Neural progenitor cell (in vitro differentiated cells): ENCODE data around the gene HNRNPK. TPM values are rescaled to one million over a fixed set of nuclear protein-coding genes. Genes with fewer than 3 reads are reported as not detected.

Experiments used
- DNase-seq: peaks from one replicate; pipeline ENCODE4 v3.0.0-alpha.2; 2016; ENCODE audit warnings: low spot score
- H2AFZ ChIP-seq: fragments of 200-600 bp; sonication (generic); replicated peaks from 2 replicates; pipeline ENCODE4 v1.6.1; 2016; ENCODE audit warnings: antibody characterized with exemption
- H3F3A ChIP-seq: fragments of 200-600 bp; sonication (generic); 2 replicates; pipeline ENCODE4 v1.6.1; 2016; ENCODE audit warnings: antibody characterized with exemption, low read depth
- H3K27ac ChIP-seq: fragments of 200-600 bp; sonication (generic); 2 replicates; pipeline ENCODE4 v1.5.1; 2016; ENCODE audit warnings: mild to moderate bottlenecking
- H3K27me3 ChIP-seq: fragments of 200-600 bp; sonication (generic); 2 replicates; pipeline ENCODE4 v1.6.1; 2016; ENCODE audit warnings: mild to moderate bottlenecking, moderate library complexity
- H3K36me3 ChIP-seq: fragments of 200-600 bp; sonication (generic); 2 replicates; pipeline ENCODE4 v1.5.1; 2016
- H3K4me1 ChIP-seq: fragments of 200-600 bp; sonication (generic); 2 replicates; pipeline ENCODE4 v1.6.1; 2016; ENCODE audit warnings: mixed run types
- H3K4me2 ChIP-seq: fragments of 200-600 bp; sonication (generic); 2 replicates; pipeline ENCODE4 v1.6.1; 2016
- H3K4me3 ChIP-seq: fragments of 200-600 bp; sonication (generic); 2 replicates; pipeline ENCODE4 v1.5.1; 2016
- H3K79me2 ChIP-seq: fragments of 200-600 bp; sonication (generic); 2 replicates; pipeline ENCODE4 v1.6.1; 2016; ENCODE audit warnings: low read depth
- H3K9ac ChIP-seq: fragments of 200-600 bp; sonication (generic); 2 replicates; pipeline ENCODE4 v1.6.1; 2016
- H3K9me3 ChIP-seq: fragments of 200-600 bp; sonication (generic); 2 replicates; pipeline ENCODE4 v1.5.1; 2016; ENCODE audit warnings: low read depth
- H4K20me1 ChIP-seq: fragments of 200-600 bp; sonication (generic); 2 replicates; pipeline ENCODE4 v1.6.1; 2016; ENCODE audit warnings: low read depth
- H3K27ac Mint-ChIP-seq: 3 replicates; pipeline ENCODE4 v1.8.0; 2021; ENCODE audit warnings: mixed read lengths
- H3K27me3 Mint-ChIP-seq: 2 replicates; pipeline ENCODE4 v1.8.0; 2022; ENCODE audit warnings: low read depth, mild to moderate bottlenecking, inconsistent platforms, moderate library complexity, mixed read lengths; ENCODE audit not compliant: insufficient read depth
- H3K36me3 Mint-ChIP-seq: 3 replicates; pipeline ENCODE4 v1.8.0; 2021; ENCODE audit warnings: mixed read lengths
- H3K4me1 Mint-ChIP-seq: 3 replicates; pipeline ENCODE4 v1.8.0; 2021; ENCODE audit warnings: mixed read lengths
- H3K4me3 Mint-ChIP-seq: 3 replicates; pipeline ENCODE4 v1.8.0; 2021; ENCODE audit warnings: mild to moderate bottlenecking, moderate library complexity, mixed read lengths
- H3K9me3 Mint-ChIP-seq: 3 replicates; pipeline ENCODE4 v1.8.0; 2020; ENCODE audit warnings: mixed read lengths
- CTCF ChIP-seq: fragments of 200-600 bp; sonication (generic); IDR thresholded peaks from 2 replicates; pipeline ENCODE4 v1.5.1; 2017; ENCODE audit warnings: antibody characterized with exemption, mild to moderate bottlenecking
- EZH2 ChIP-seq: fragments of 200-600 bp; sonication (generic); IDR thresholded peaks from 2 replicates; pipeline ENCODE4 v1.6.1; 2017; ENCODE audit warnings: antibody characterized with exemption, mild to moderate bottlenecking, moderate library complexity
- EZH2phosphoT487 ChIP-seq: fragments of 200-600 bp; sonication (generic); IDR thresholded peaks from 2 replicates; pipeline ENCODE4 v1.6.1; 2017; ENCODE audit warnings: antibody characterized with exemption
- total RNA-seq: library from RNA; depleted of rRNA; stranded (reverse); fragments of >200 nt; gene quantifications from 2 replicates; pipeline ENCODE4 v1.2.3, GENCODE V29; 2015; ENCODE audit warnings: low replicate concordance

HNRNPK gene
- total RNA-seq, 1 donor from 2014 or later = 1,406 TPM

GRCh38 chr9:83932011-83932410 is 48.0 kb downstream of the HNRNPK start:
- no peak for DNase-seq
- Histone ChIP-seq H3K27ac (no peak overlapping the region), H3K4me2 (no peak overlapping the region), H3K36me3 (no peaks in the 10 kb centered on the region), H3K9ac (no peak overlapping the region), H2AFZ (no peak overlapping the region), H3K79me2 (no peaks in the 10 kb centered on the region), H3K4me3 (no peak overlapping the region), H3K27me3 (no peaks in the 10 kb centered on the region), H3K9me3 (no peaks in the 10 kb centered on the region), H3K4me1 (peaks cover 23% of the 10 kb centered on the region), H4K20me1 (no peaks in the 10 kb centered on the region), H3F3A (peaks cover 21% of the 10 kb centered on the region)
- H3K27me3 Mint-ChIP-seq = peaks cover 8% of the 10 kb centered on the region
- no peak overlapping the region for H3K27ac Mint-ChIP-seq
- H3K4me3 Mint-ChIP-seq = no peak overlapping the region
- H3K4me1 Mint-ChIP-seq = peaks cover 10% of the 10 kb centered on the region
- H3K9me3 Mint-ChIP-seq = no peaks in the 10 kb centered on the region
- H3K36me3 Mint-ChIP-seq = no peaks in the 10 kb centered on the region
- TF ChIP-seq EZH2phosphoT487 = no peak
- TF ChIP-seq EZH2 = no peak
- TF ChIP-seq CTCF = no peak

- peaks cover 10% of the 10 kb centered on the region for H3K4me1 Mint-ChIP-seq
Observed at GRCh38 chr9:83930881-83931280, 49.1 kb downstream of the HNRNPK start.

GRCh38 chr9:83927591-83927990 is 52.4 kb downstream of the HNRNPK start:
- Histone ChIP-seq H3K79me2 (no peaks in the 10 kb centered on the region), H3K27ac (no peak overlapping the region), H4K20me1 (no peaks in the 10 kb centered on the region), H3K9ac (no peak overlapping the region), H3F3A (no peaks in the 10 kb centered on the region), H3K4me2 (no peak overlapping the region), H3K9me3 (no peaks in the 10 kb centered on the region), H3K36me3 (no peaks in the 10 kb centered on the region), H2AFZ (no peak overlapping the region), H3K4me1 (no peaks in the 10 kb centered on the region), H3K27me3 (no peaks in the 10 kb centered on the region), H3K4me3 (no peak overlapping the region)
- H3K4me1 Mint-ChIP-seq = no peaks in the 10 kb centered on the region
- peaks cover 8% of the 10 kb centered on the region for H3K27me3 Mint-ChIP-seq
- no peak for DNase-seq
- no peak overlapping the region for H3K27ac Mint-ChIP-seq
- no peaks in the 10 kb centered on the region for H3K9me3 Mint-ChIP-seq
- H3K36me3 Mint-ChIP-seq = no peaks in the 10 kb centered on the region
- no peak for TF ChIP-seq EZH2
- no peak for TF ChIP-seq CTCF
- TF ChIP-seq EZH2phosphoT487 = no peak
- no peak overlapping the region for H3K4me3 Mint-ChIP-seq

More at GRCh38 chr9:83930881-83931280, 49.1 kb downstream of the HNRNPK start:
- no peaks in the 10 kb centered on the region for H3K9me3 ChIP-seq
- H2AFZ ChIP-seq = no peak overlapping the region
- no peaks in the 10 kb centered on the region for H4K20me1 ChIP-seq
- peaks cover 14% of the 10 kb centered on the region for H3F3A ChIP-seq
- no peak overlapping the region for H3K4me3 ChIP-seq
- Mint-ChIP-seq H3K27me3 (peaks cover 5% of the 10 kb centered on the region), H3K27ac (no peak overlapping the region), H3K9me3 (no peaks in the 10 kb centered on the region), H3K4me3 (no peak overlapping the region), H3K36me3 (no peaks in the 10 kb centered on the region)
- no peaks in the 10 kb centered on the region for H3K27me3 ChIP-seq
- H3K36me3 ChIP-seq = no peaks in the 10 kb centered on the region
- H3K9ac ChIP-seq = no peak overlapping the region
- H3K79me2 ChIP-seq = no peaks in the 10 kb centered on the region
- no peak overlapping the region for H3K4me2 ChIP-seq
- peaks cover 23% of the 10 kb centered on the region for H3K4me1 ChIP-seq
- no peak for TF ChIP-seq CTCF
- no peak for TF ChIP-seq EZH2phosphoT487
- no peak for TF ChIP-seq EZH2
- DNase-seq = no peak
- no peak overlapping the region for H3K27ac ChIP-seq
